Fibroblast of mammary gland (primary cell): ENCODE results near the gene ALG14.
"Not testable (repeated sequence)": the region's sequence is repeated elsewhere in the genome, so short reads cannot be mapped to it uniquely, and the experiment has no call there.

Experiments
- DNase-seq: peaks from one replicate; pipeline ENCODE4 v3.0.0-alpha.2; 2010; ENCODE audit warnings: low read depth
- H3K4me3 ChIP-seq: 2 replicates; pipeline ENCODE4 v1.5.1; 2011; ENCODE audit warnings: low read depth, mild to moderate bottlenecking, low read length, moderate library complexity; ENCODE audit not compliant: control insufficient read depth
- TF ChIP-seq, protein P1 (sequence below): conservative IDR thresholded peaks from 2 replicates; pipeline ENCODE4 v1.5.1; 2011; ENCODE audit warnings: low read depth, low read length, inconsistent platforms; ENCODE audit not compliant: control insufficient read depth, insufficient read depth

The ALG14 gene

DNA sequence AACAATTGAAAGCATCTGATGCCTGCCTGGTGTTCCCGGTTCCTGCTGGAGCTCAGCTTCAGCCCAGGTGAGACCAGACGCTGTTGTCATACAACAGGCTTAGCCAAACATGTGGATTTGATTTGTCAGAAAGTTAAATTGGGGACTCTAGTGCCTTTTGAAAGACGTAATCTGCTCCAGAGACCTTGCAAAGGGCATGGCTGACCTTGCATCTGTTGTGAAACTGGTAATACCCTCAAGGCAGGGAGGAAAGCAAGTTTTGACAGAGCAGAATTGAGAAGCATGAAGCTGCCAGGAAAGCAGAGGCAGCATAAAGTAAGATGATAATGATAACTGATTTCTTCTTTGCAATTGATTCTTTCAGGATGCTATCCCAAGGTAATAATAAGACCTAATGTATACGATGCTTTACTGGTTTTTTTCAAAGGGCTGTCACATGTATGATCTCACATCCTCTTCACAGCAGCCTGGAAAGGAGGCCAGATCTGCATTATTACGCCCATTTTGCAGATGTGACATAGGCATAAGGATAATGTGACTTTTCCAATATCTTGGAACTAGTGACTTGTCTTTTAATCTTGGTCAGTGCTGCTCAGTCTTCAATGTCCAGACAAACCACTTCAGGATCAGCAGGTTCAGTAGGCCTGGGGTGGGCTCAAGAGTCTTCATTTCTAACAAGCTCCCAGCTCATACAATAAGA lies 121.1 kb downstream of the ALG14 start:
- no peak overlapping the region for H3K4me3 ChIP-seq
- DNase-seq, result no peak
- TF ChIP-seq, protein P1, sequence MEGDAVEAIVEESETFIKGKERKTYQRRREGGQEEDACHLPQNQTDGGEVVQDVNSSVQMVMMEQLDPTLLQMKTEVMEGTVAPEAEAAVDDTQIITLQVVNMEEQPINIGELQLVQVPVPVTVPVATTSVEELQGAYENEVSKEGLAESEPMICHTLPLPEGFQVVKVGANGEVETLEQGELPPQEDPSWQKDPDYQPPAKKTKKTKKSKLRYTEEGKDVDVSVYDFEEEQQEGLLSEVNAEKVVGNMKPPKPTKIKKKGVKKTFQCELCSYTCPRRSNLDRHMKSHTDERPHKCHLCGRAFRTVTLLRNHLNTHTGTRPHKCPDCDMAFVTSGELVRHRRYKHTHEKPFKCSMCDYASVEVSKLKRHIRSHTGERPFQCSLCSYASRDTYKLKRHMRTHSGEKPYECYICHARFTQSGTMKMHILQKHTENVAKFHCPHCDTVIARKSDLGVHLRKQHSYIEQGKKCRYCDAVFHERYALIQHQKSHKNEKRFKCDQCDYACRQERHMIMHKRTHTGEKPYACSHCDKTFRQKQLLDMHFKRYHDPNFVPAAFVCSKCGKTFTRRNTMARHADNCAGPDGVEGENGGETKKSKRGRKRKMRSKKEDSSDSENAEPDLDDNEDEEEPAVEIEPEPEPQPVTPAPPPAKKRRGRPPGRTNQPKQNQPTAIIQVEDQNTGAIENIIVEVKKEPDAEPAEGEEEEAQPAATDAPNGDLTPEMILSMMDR, result no peak

DNA sequence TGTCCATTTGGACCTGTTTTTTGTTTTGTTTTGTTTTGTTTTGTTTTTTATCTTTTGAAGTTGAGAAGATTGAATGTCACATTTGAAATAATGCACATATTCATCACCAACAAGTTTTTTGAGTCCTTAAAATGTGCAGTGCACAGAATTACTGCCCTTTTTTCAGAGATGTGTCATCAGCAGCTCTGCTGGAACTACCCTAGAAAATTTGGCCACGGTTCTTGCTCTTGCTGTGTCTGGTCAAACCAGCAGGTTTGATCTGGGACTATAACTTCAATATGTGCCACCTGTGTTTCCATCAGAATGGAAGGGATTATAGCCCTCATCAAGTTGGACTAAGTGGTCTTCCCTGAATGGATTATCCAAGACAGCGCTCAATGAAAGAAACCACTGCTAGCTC lies 121.7 kb downstream of the ALG14 start:
- no peak overlapping the region for H3K4me3 ChIP-seq
- peak; percentile 21 for DNase-seq
- TF ChIP-seq, protein P1, result no peak

GRCh38 chr1:94949681-94950661 lies 122.8 kb downstream of the ALG14 start:
- TF ChIP-seq, protein P1, result no peak
- H3K4me3 ChIP-seq, result no peak overlapping the region
- DNase-seq, result peak; percentile 64

DNA sequence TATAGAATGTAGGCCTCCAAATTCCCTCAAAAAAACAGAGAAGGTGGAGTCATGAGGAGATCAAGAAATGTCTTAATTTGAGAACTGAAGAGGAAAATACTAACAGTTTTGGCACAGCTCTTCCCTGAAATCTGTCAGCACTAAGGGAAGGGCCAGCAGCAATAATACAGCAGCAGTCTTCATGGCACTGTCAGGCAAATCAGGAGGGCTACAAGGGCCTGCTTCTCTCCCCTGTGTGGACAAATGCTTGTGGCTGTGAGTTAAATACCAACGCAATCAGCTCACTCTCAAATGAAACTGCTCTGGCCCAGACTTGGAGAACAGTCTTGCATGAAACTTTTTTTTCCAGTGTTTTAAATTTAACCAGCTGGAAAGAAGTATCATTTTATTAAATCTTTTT lies 125.3 kb downstream of the ALG14 start:
- H3K4me3 ChIP-seq, result no peak overlapping the region
- TF ChIP-seq, protein P1, result no peak
- DNase-seq, result peak; percentile 73

DNA sequence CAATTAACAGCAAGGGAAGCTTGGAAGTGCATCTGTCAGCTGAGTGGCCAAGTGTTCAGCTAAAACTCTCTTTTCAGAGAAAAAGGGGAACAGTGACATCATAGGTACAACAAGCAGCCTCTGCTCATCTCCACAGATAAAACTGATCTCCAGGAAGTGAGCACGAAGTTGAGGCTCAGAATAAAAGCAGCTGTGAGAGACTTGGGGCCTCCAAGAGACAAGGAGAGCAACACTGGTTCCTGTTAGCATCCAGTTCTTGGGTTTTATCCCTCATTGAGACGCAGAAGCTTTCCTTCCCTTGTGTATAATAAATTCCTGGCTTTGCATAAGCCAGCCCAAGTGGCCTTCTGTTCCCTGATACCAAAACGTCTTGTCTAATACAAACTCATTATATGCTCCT lies 125.9 kb downstream of the ALG14 start:
- TF ChIP-seq, protein P1, result no peak
- no peak overlapping the region for H3K4me3 ChIP-seq
- DNase-seq, result no peak

GRCh38 chr1:94942171-94943128 lies 130.3 kb downstream of the ALG14 start:
- no peak overlapping the region for H3K4me3 ChIP-seq
- TF ChIP-seq, protein P1, result no peak
- DNase-seq, result peak; percentile 76

- DNase-seq, H3K4me3 ChIP-seq: not testable (repeated sequence)
Measured at GRCh38 chr1:94941480-94941879, 131.3 kb downstream of the ALG14 start.
